Stomach (tissue), 9 donors: ENCODE measurements around the gene GALNT17. TPM values are rescaled to one million over a fixed set of nuclear protein-coding genes. Genes with fewer than 3 reads are reported as not detected.

Experiments used
- DNase-seq, 2 donors: peaks; one replicate each; pipeline versions ENCODE4 v3.0.0 to v3.0.0-alpha.2; 2013 to 2019
- H3K27ac ChIP-seq, 5 donors: fragments of 200-600 bp in 4 of 5; sonication (generic) in 4 of 5; one replicate each; pipeline ENCODE4 v1.5.1; 2013 to 2019; ENCODE audit warnings: mild to moderate bottlenecking in 1 of 5, moderate library complexity in 1 of 5
- H3K27me3 ChIP-seq, 3 donors: fragments of 200-600 bp; sonication (generic); one replicate each; pipeline ENCODE4 v1.5.1; 2017 to 2019; ENCODE audit warnings: mixed run types in 1 of 3
- H3K36me3 ChIP-seq, 4 donors: fragments of 200-600 bp; sonication (generic); 1 replicate in 3 of 4; 2 replicates in 1 of 4; pipeline ENCODE4 v1.5.1; 2016 to 2019
- H3K4me1 ChIP-seq, 4 donors: fragments of 200-600 bp; sonication (generic); one replicate each; pipeline ENCODE4 v1.5.1; 2016 to 2019
- H3K4me3 ChIP-seq, 4 donors: fragments of 200-600 bp; sonication (generic) in 3 of 4; one replicate each; pipeline ENCODE4 v1.5.1; 2016 to 2019; ENCODE audit warnings: mild to moderate bottlenecking in 1 of 4
- H3K9me3 ChIP-seq, 4 donors: fragments of 200-600 bp; sonication (generic); one replicate each; pipeline ENCODE4 v1.5.1; 2016 to 2019
- EP300 ChIP-seq: sonication (generic); formaldehyde crosslinking; IDR thresholded peaks from one replicate; pipeline ENCODE4 v1.6.1; 2017; ENCODE audit warnings: antibody characterized with exemption
- POLR2A ChIP-seq, 4 donors: fragments of 450-650 bp; IDR thresholded peaks; one replicate each; pipeline ENCODE4 v1.6.1; 2016; ENCODE audit warnings: antibody characterized with exemption in 4 of 4, control low read depth in 2 of 4, mild to moderate bottlenecking in 1 of 4, moderate library complexity in 1 of 4
- POLR2AphosphoS5 ChIP-seq, 3 donors: sonication (generic); formaldehyde crosslinking; IDR thresholded peaks; one replicate each; pipeline ENCODE4 v1.6.1; 2016; ENCODE audit warnings: antibody characterized with exemption in 3 of 3
- WGBS, 5 donors: extraction: QIAGEN DNeasy Blood & Tissue Kit in 3 of 5; methylation state at CpG; one replicate each; pipeline versions ENCODE4 v1.1.5 to v1.1.7; 2013 to 2018; 5-methylcytosine and 5-hydroxymethylcytosine counted together
- intact Hi-C: fragments of 100-400 bp; cut with DNase I; formaldehyde crosslinking; loops from one replicate; pipeline ENCODE4 v1.15.1; 2023; ENCODE audit warnings: low total_unique reads
- polyA plus RNA-seq, 3 donors: library from polyadenylated mRNA; stranded (reverse); fragments of 200-250 nt; gene quantifications; one replicate each; pipeline ENCODE4 v1.2.3, GENCODE V29; 2013
- total RNA-seq, 5 donors: library from RNA; depleted of rRNA; stranded (reverse); fragments of >200 nt; gene quantifications; one replicate each; pipeline versions ENCODE4 v1.1.0 to v1.2.3, GENCODE V29; 2014 to 2016
- TF ChIP-seq, protein P1 (sequence below), 7 experiments: fragments of 450-650 bp in 4 of 7; fragments of 200-600 bp in 3 of 7; sonication (generic) in 3 of 7; IDR thresholded peaks; one replicate each; pipeline ENCODE4 v1.5.1; 2016 to 2019; ENCODE audit warnings: antibody characterized with exemption in 7 of 7, control low read depth in 2 of 7, mild to moderate bottlenecking in 1 of 7
- donor health status: healthy with polysubstance abuse.
- donor health status: Bipolar disorder and iron deficiency.
- donor health status: healthy.

The GALNT17 gene
- total and polyA plus RNA-seq, 8 donors = 0.76 to 12.5 (median 1.6) TPM; not detected in 1

DNA sequence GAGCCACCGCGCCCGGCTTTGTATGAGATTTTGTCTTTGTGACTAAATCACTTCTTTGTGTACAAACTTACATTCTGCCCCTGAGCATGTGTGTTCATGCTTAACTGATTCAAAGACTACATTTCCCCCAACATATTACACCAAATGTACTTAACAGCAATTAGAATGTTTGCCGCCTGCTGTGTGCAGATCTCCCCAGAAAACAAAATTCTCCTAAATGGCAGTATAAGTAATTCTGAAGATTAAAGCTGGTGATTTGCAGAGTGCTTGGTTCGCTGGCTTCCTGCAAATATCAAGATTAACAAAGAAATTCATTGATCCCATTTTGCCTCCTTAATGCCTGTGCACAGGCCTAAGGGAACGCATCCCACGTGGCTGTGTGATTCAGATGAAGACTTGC lies 230.3 kb downstream of the GALNT17 start:
- TF ChIP-seq POLR2A (IDR thresholded peaks at IDR 0.05) = no peak
- TF ChIP-seq, protein P1, sequence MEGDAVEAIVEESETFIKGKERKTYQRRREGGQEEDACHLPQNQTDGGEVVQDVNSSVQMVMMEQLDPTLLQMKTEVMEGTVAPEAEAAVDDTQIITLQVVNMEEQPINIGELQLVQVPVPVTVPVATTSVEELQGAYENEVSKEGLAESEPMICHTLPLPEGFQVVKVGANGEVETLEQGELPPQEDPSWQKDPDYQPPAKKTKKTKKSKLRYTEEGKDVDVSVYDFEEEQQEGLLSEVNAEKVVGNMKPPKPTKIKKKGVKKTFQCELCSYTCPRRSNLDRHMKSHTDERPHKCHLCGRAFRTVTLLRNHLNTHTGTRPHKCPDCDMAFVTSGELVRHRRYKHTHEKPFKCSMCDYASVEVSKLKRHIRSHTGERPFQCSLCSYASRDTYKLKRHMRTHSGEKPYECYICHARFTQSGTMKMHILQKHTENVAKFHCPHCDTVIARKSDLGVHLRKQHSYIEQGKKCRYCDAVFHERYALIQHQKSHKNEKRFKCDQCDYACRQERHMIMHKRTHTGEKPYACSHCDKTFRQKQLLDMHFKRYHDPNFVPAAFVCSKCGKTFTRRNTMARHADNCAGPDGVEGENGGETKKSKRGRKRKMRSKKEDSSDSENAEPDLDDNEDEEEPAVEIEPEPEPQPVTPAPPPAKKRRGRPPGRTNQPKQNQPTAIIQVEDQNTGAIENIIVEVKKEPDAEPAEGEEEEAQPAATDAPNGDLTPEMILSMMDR (IDR thresholded peaks at IDR 0.05) = no peak
- no peak for TF ChIP-seq EP300
- TF ChIP-seq POLR2AphosphoS5 (IDR thresholded peaks at IDR 0.05) = no peak
- no peaks in the 10 kb centered on the region for H3K36me3 ChIP-seq
- intact Hi-C loops = no loop called here
- 83 to 89% (median 88%) methylated on average over 7 of the region's 7 CpGs for WGBS, 5 donors
- H3K4me3 ChIP-seq = no peak overlapping the region
- no peaks in the 10 kb centered on the region for H3K4me1 ChIP-seq
- no peak overlapping the region for H3K27ac ChIP-seq
- H3K27me3 ChIP-seq = no peaks in the 10 kb centered on the region
- peaks cover 0 to 28% (median 6%) of the 10 kb centered on the region in 4 donors for H3K9me3 ChIP-seq
- DNase-seq = no peak

DNA sequence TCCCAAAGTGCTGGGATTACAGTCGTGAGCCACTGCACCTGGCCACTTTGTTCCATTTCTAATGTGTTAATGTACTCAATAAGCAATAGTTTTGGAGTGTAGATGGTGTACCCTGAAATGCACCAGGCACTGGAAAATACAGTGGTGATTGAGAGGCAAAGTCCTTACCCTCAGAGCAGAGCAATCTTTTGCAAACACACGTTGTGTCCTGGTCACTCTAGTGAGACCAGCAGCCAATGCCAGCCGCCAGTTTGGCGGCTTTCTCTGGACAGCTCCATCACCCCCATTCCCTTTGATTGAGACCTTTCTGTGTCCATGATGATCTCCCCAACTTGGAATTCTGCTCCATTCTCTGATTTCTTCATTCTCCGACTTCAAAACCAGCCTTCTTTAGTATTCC lies 231.3 kb downstream of the GALNT17 start:
- Histone ChIP-seq H3K9me3 (peaks cover 0 to 18% (median 3%) of the 10 kb centered on the region in 4 donors), H3K27ac (no peak overlapping the region), H3K36me3 (no peaks in the 10 kb centered on the region), H3K4me3 (no peak overlapping the region), H3K4me1 (no peaks in the 10 kb centered on the region), H3K27me3 (no peaks in the 10 kb centered on the region)
- TF ChIP-seq POLR2A (IDR thresholded peaks at IDR 0.05) (no peak), EP300 (no peak), POLR2AphosphoS5 (IDR thresholded peaks at IDR 0.05) (no peak)
- TF ChIP-seq, protein P1 (IDR thresholded peaks at IDR 0.05) = no peak
- DNase-seq = no peak
- WGBS, 5 donors = 80 to 83% (median 82%) methylated on average over 5 of the region's 5 CpGs
- intact Hi-C loops = no loop called here

DNA sequence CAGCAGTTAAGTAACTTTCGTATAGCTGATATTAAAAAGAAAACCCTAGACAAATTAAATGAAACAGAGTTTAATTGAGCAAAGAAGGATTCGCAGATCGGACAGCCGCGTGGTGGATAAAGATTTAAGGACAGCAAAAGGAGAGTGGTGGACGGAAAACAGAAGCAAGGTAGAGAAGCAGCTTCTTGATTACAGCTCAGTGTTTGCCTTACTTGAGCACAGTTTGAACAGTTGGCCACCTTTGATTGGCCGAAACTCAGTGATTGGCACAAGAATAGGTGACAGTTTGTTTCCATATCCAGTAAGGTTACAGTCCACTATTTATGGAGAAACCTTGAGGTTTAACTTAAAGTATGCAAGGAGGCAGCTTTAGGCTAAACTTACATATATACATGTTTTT lies 231.7 kb downstream of the GALNT17 start:
- Histone ChIP-seq H3K4me1 (no peaks in the 10 kb centered on the region), H3K36me3 (no peaks in the 10 kb centered on the region), H3K27ac (no peak overlapping the region), H3K9me3 (peaks cover 0 to 17% (median 2%) of the 10 kb centered on the region in 4 donors), H3K4me3 (no peak overlapping the region), H3K27me3 (no peaks in the 10 kb centered on the region)
- 84 to 87% (median 87%) methylated on average over 7 of the region's 7 CpGs for WGBS, 5 donors
- TF ChIP-seq, protein P1 (IDR thresholded peaks at IDR 0.05) = no peak
- no peak for TF ChIP-seq POLR2AphosphoS5 (IDR thresholded peaks at IDR 0.05)
- intact Hi-C loops = no loop called here
- no peak for DNase-seq

DNA sequence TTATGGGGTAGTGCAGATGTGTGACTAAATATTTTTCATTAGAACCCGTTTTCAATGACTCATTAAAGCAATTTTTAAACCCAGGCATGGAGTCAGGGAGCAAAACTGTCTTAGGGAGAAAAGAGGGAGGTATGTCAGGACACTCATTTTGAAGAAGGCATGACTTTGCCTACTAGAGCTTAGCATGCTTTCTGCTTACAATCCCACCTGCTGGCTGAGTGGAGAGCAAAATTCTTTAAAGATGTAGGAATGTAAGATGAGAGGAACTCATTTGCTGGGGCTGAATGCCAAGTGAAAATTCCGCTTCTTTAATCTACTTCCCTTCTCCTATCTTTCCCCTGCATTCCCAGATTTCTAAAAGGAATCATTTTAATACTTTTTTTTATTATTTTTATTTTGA lies 232.6 kb downstream of the GALNT17 start:
- Histone ChIP-seq H3K4me3 (no peak overlapping the region), H3K27ac (no peak overlapping the region), H3K27me3 (no peaks in the 10 kb centered on the region), H3K36me3 (no peaks in the 10 kb centered on the region), H3K9me3 (peaks cover 0 to 7% (median 2%) of the 10 kb centered on the region in 4 donors), H3K4me1 (no peaks in the 10 kb centered on the region)
- no peak for TF ChIP-seq POLR2A (IDR thresholded peaks at IDR 0.05)
- TF ChIP-seq POLR2AphosphoS5 (IDR thresholded peaks at IDR 0.05) = no peak
- TF ChIP-seq EP300 = no peak
- TF ChIP-seq, protein P1 (IDR thresholded peaks at IDR 0.05) = no peak
- intact Hi-C loops = no loop called here
- 44 to 54% (median 51%) methylated on average over 2 of the region's 2 CpGs for WGBS, 5 donors
- no peak for DNase-seq
